Aorta (tissue), 5 donors: ENCODE results near the gene MAPT. TPM values are rescaled to one million over a fixed set of nuclear protein-coding genes. Genes with fewer than 3 reads are reported as not detected.
A peak's percentile ranks its signal among the peaks of the same experiment; 100 is the strongest.
"Not testable (repeated sequence)": the region's sequence is repeated elsewhere in the genome, so short reads cannot be mapped to it uniquely, and the experiment has no call there.

ENCODE experiments used
- ATAC-seq: fragments of 200-7000 bp; cut with Tn5 transposase; one replicate; pipeline ENCODE4 v1.9.1; 2022; ENCODE audit warnings: moderate library complexity; ENCODE audit not compliant: low FRiP score
- DNase-seq, 2 donors: peaks; one replicate each; pipeline ENCODE4 v3.0.0-alpha.2; 2020
- H3K27ac ChIP-seq, 2 donors: one replicate each; pipeline ENCODE4 v1.5.1; 2013; ENCODE audit warnings: low read length in 2 of 2, mild to moderate bottlenecking in 2 of 2, moderate library complexity in 2 of 2, control low read depth in 1 of 2, inconsistent platforms in 1 of 2, low read depth in 1 of 2
- H3K27me3 ChIP-seq, 2 donors: one replicate each; pipeline ENCODE4 v1.6.1; 2013; ENCODE audit warnings: control low read depth in 1 of 2, low read length in 1 of 2, mild to moderate bottlenecking in 1 of 2, moderate library complexity in 1 of 2; ENCODE audit not compliant: insufficient read depth in 2 of 2, control insufficient read depth in 1 of 2
- H3K36me3 ChIP-seq, 2 donors: one replicate each; pipeline ENCODE4 v1.6.1; 2013; ENCODE audit warnings: control low read depth in 1 of 2, low read length in 1 of 2, mild to moderate bottlenecking in 1 of 2; ENCODE audit not compliant: insufficient read depth in 2 of 2, control insufficient read depth in 1 of 2
- H3K4me1 ChIP-seq, 2 donors: one replicate each; pipeline ENCODE4 v1.6.1; 2013; ENCODE audit warnings: low read length in 2 of 2, control low read depth in 1 of 2, mild to moderate bottlenecking in 1 of 2, moderate library complexity in 1 of 2; ENCODE audit not compliant: insufficient read depth in 2 of 2, control insufficient read depth in 1 of 2
- H3K4me3 ChIP-seq, 2 donors: one replicate each; pipeline ENCODE4 v1.5.1; 2013; ENCODE audit warnings: low read length in 2 of 2, control low read depth in 1 of 2, mild to moderate bottlenecking in 1 of 2
- H3K9me3 ChIP-seq: one replicate; pipeline ENCODE4 v1.6.1; 2013; ENCODE audit warnings: mild to moderate bottlenecking, low read length; ENCODE audit not compliant: control insufficient read depth
- WGBS, 2 donors: extraction: QIAGEN DNeasy Blood & Tissue Kit; methylation state at CpG; one replicate each; pipeline ENCODE4 v1.1.7; 2013; 5-methylcytosine and 5-hydroxymethylcytosine counted together
- intact Hi-C, 2 donors: fragments of 100-400 bp; cut with DNase I; formaldehyde crosslinking; loops; one replicate each; pipeline versions ENCODE4 v1.14.2 to v1.15.0; 2022
- polyA plus RNA-seq, 2 donors: library from polyadenylated mRNA; stranded (reverse); fragments of 200-250 nt; gene quantifications; one replicate each; pipeline ENCODE4 v1.2.3, GENCODE V29; 2013
- total RNA-seq, 2 donors: library from RNA; stranded (reverse); fragmentation: NEBNext Ultra II Directional; extraction: Animal tissue kit (Norgen Biotek cat#: 25700); gene quantifications; one replicate each; pipeline ENCODE4 v1.2.1, GENCODE V29; 2021
- donor health status: healthy with polysubstance abuse.
- donor health status: Bipolar disorder and iron deficiency.
- donor health status: DM: no; HTN: no; CAD: no.
- donor health status: DM: no; HTN: no; CAD: no.
- donor health status: DM: yes; HTN: yes; CAD: no.

Gene MAPT
- total and polyA plus RNA-seq, 4 donors, result 0.13 to 3.9 (median 0.90) TPM

DNA sequence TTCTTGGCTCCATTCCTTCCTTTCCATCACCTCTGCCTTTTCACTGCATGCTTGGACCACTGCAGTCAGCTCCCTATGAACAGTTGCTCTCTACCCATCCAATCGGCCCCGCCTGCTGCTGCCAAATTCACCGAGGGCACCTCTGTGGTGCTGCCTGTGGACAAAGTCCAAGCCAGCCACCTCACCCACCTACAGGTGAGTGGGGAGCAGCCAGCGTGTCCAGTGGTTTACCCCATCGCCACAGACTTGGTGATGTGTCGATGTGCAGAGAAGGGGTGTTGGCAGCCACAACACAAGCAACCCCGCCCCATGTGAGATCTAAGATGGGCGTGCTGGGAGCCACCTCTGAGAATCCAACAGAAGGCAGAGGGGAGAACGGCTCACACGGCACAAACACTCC is 61.0 kb downstream of the MAPT start:
- ATAC-seq (peak; percentile 26), DNase-seq (peak in 1 of 2 donors; percentile 42)
- no peaks in the 10 kb centered on the region for H3K36me3 ChIP-seq
- no peak overlapping the region for H3K4me3 ChIP-seq
- no peaks in the 10 kb centered on the region for H3K4me1 ChIP-seq
- H3K9me3 ChIP-seq, result no peaks in the 10 kb centered on the region
- H3K27ac ChIP-seq, result no peak overlapping the region
- no peaks in the 10 kb centered on the region for H3K27me3 ChIP-seq
- intact Hi-C loops, result no loop called here
- whole genome bisulfite sequencing, 2 donors, result 90 to 93% methylated on average over 10 of the region's 10 CpGs

GRCh38 chr17:45956090-45956489 is 61.7 kb downstream of the MAPT start:
- DNase-seq, result peak in 1 of 2 donors; percentile 59
- no peaks in the 10 kb centered on the region for H3K4me1 ChIP-seq
- intact Hi-C loops, result no loop called here

GRCh38 chr17:45956746-45957145 is 62.4 kb downstream of the MAPT start:
- H3K36me3 ChIP-seq, H3K27me3 ChIP-seq, H3K9me3 ChIP-seq, H3K27ac ChIP-seq, ATAC-seq, H3K4me1 ChIP-seq, intact Hi-C loops, H3K4me3 ChIP-seq, DNase-seq: not testable (repeated sequence)
- 95 to 96% methylated on average over 4 of the region's 4 CpGs for WGBS, 2 donors

More at GRCh38 chr17:45956090-45956489, 61.7 kb downstream of the MAPT start:
- Histone ChIP-seq H3K9me3 (no peaks in the 10 kb centered on the region), H3K27me3 (no peaks in the 10 kb centered on the region), H3K4me3 (no peak overlapping the region), H3K27ac (no peak overlapping the region), H3K36me3 (no peaks in the 10 kb centered on the region)
- ATAC-seq, result no peak
- WGBS, 2 donors, result 91 to 95% methylated on average over 3 of the region's 3 CpGs

- DNase-seq, result no peak
- Histone ChIP-seq H3K27me3 (no peaks in the 10 kb centered on the region), H3K27ac (no peak overlapping the region), H3K36me3 (no peaks in the 10 kb centered on the region), H3K4me1 (no peaks in the 10 kb centered on the region), H3K9me3 (no peaks in the 10 kb centered on the region), H3K4me3 (no peak overlapping the region)
- WGBS, 2 donors, result 89 to 95% methylated on average over 9 of the region's 9 CpGs
- no peak for ATAC-seq
- intact Hi-C loops, result no loop called here
Observed at GRCh38 chr17:45958307-45958706, 64.0 kb downstream of the MAPT start.

GRCh38 chr17:45958994-45959665 is 64.8 kb downstream of the MAPT start:
- 86 to 90% methylated on average over 9 of the region's 9 CpGs for WGBS, 2 donors
- intact Hi-C loops, result no loop called here
- Histone ChIP-seq H3K27ac (no peak overlapping the region), H3K27me3 (no peaks in the 10 kb centered on the region), H3K4me3 (no peak overlapping the region), H3K36me3 (no peaks in the 10 kb centered on the region), H3K4me1 (no peaks in the 10 kb centered on the region), H3K9me3 (no peaks in the 10 kb centered on the region)
- DNase-seq, result peak in 1 of 2 donors; percentile 17
- ATAC-seq, result no peak

DNA sequence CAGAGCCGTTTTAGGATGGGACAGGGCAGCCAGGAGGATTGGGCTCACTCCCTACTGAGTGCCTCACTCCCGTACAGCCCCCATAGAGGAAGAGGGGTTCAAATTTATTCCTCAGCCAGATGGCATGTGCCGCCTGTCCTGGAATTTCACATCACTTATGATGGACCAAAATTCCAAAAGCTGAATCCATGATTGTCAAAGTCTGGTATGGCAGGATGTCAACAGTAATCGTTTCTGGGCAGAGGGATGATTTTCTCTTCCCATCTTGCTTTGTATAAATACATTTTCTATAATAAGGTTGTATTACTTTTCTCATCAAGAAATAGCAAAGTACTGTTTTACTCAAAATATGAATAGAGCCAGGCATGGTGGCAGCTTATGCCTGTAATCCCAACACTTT is 66.0 kb downstream of the MAPT start:
- Histone ChIP-seq H3K36me3 (no peaks in the 10 kb centered on the region), H3K27me3 (no peaks in the 10 kb centered on the region), H3K27ac (no peak overlapping the region), H3K4me3 (no peak overlapping the region), H3K4me1 (no peaks in the 10 kb centered on the region), H3K9me3 (no peaks in the 10 kb centered on the region)
- intact Hi-C loops, result no loop called here
- 70 to 79% methylated on average over 4 of the region's 4 CpGs for WGBS, 2 donors
- ATAC-seq, result no peak
- no peak for DNase-seq

DNA sequence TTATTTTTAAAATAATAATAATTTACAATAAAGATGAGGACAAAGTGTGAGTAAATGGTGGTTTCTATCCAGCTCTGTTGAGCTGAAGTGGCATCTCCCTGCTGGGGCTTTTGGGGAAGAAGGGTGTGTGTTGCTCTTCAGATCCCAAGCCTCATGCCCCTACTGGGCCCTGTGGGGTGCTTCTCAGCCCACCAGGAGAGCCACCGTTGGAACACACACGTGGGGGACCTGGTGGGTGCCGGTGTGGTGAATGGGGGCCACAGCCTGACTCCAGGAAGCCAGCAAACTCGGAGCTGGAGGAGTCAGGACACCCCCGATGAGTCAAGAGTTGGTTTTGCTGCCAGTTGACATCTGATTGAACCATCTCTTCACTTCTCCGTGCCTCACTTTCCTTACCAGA is 66.9 kb downstream of the MAPT start:
- no peak for ATAC-seq
- peak in 1 of 2 donors; percentile 59 for DNase-seq
- Histone ChIP-seq H3K9me3 (no peaks in the 10 kb centered on the region), H3K27ac (no peak overlapping the region), H3K27me3 (no peaks in the 10 kb centered on the region), H3K4me3 (no peak overlapping the region), H3K36me3 (no peaks in the 10 kb centered on the region), H3K4me1 (no peaks in the 10 kb centered on the region)
- WGBS, 2 donors, result 84 to 87% methylated on average over 6 of the region's 6 CpGs
- intact Hi-C loops, result no loop called here

DNA sequence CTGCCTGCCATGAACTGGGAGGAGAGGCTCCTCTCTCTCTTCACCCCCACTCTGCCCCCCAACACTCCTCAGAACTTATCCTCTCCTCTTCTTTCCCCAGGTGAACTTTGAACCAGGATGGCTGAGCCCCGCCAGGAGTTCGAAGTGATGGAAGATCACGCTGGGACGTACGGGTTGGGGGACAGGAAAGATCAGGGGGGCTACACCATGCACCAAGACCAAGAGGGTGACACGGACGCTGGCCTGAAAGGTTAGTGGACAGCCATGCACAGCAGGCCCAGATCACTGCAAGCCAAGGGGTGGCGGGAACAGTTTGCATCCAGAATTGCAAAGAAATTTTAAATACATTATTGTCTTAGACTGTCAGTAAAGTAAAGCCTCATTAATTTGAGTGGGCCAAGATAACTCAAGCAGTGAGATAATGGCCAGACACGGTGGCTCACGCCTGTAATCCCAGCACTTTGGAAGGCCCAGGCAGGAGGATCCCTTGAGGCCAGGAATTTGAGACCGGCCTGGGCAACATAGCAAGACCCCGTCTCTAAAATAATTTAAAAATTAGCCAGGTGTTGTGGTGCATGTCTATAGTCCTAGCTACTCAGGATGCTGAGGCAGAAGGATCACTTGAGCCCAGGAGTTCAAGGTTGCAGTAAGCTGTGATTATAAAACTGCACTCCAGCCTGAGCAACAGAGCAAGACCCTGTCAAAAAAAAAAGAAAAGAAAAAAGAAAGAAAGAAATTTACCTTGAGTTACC is 68.0 kb downstream of the MAPT start:
- peak in 1 of 2 donors; percentile 47 for DNase-seq
- Histone ChIP-seq H3K4me1 (no peaks in the 10 kb centered on the region), H3K27ac (no peak overlapping the region), H3K36me3 (no peaks in the 10 kb centered on the region), H3K9me3 (no peaks in the 10 kb centered on the region), H3K4me3 (no peak overlapping the region), H3K27me3 (no peaks in the 10 kb centered on the region)
- 93 to 94% methylated on average over 12 of the region's 12 CpGs for WGBS, 2 donors
- intact Hi-C loops, result no loop called here
- ATAC-seq, result no peak

GRCh38 chr17:45963283-45963682 is 68.9 kb downstream of the MAPT start:
- 91% methylated on average over 5 of the region's 5 CpGs for WGBS, 2 donors
- ATAC-seq (no peak), DNase-seq (peak in 1 of 2 donors; percentile 36)
- H3K4me3 ChIP-seq, result no peak overlapping the region
- no peaks in the 10 kb centered on the region for H3K4me1 ChIP-seq
- intact Hi-C loops, result no loop called here
- no peak overlapping the region for H3K27ac ChIP-seq
- no peaks in the 10 kb centered on the region for H3K36me3 ChIP-seq
- no peaks in the 10 kb centered on the region for H3K27me3 ChIP-seq
- H3K9me3 ChIP-seq, result no peaks in the 10 kb centered on the region
